Mononuclear cell (primary cell): ENCODE data around the gene MARCHF3. TPM values are rescaled to one million over a fixed set of nuclear protein-coding genes. Genes with fewer than 3 reads are reported as not detected.
"Not testable (repeated sequence)": the region's sequence is repeated elsewhere in the genome, so short reads cannot be mapped to it uniquely, and the experiment has no call there.

Source experiments
- H3K27me3 ChIP-seq: 2 replicates; pipeline ENCODE4 v1.6.0; 2011; ENCODE audit warnings: low read length, control low read depth; ENCODE audit not compliant: insufficient read depth
- H3K4me1 ChIP-seq: 2 replicates; pipeline ENCODE4 v1.5.1; 2011; ENCODE audit warnings: mild to moderate bottlenecking, low read length, control low read depth; ENCODE audit not compliant: insufficient read depth
- H3K4me3 ChIP-seq: 2 replicates; pipeline ENCODE4 v1.5.1; 2011; ENCODE audit warnings: mild to moderate bottlenecking, low read length, moderate library complexity
- H3K9me3 ChIP-seq: 2 replicates; pipeline ENCODE4 v1.5.1; 2011; ENCODE audit warnings: low read depth, mild to moderate bottlenecking, control low read depth, low read length
- total RNA-seq: library from RNA; depleted of rRNA; stranded (reverse); fragments of >200 nt; gene quantifications from one replicate; pipeline ENCODE4 v1.2.3, GENCODE V29; 2012

MARCHF3 gene
- total RNA-seq, 1 donor: 7.8 TPM

DNA sequence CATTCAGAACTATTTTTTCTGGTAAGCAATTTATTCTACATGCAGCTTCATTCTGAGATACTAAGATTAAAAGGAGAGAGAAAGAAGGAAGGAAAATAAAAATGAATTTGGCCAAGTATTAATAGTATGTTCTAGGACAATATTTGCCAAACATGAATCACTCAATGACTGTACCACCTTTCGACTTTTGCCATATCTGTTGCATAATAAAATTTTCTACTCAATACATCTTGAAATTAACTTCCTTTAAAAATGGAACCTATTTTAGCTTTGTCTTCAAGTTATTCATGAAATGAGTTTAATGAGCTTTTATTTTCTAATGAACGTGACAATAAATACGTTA, 111.8 kb downstream of the MARCHF3 start:
- no peaks in the 10 kb centered on the region for H3K9me3 ChIP-seq
- H3K27me3 ChIP-seq: no peaks in the 10 kb centered on the region
- H3K4me3 ChIP-seq: no peak overlapping the region
- H3K4me1 ChIP-seq: no peaks in the 10 kb centered on the region

- H3K4me1 ChIP-seq: peaks cover under 1% of the 10 kb centered on the region
- H3K9me3 ChIP-seq: no peaks in the 10 kb centered on the region
- H3K4me3 ChIP-seq: no peak overlapping the region
- H3K27me3 ChIP-seq: no peaks in the 10 kb centered on the region
Observed at GRCh38 chr5:126917918-126918614, 112.3 kb downstream of the MARCHF3 start.

- Histone ChIP-seq H3K27me3 (no peaks in the 10 kb centered on the region), H3K4me1 (peaks cover 7% of the 10 kb centered on the region), H3K4me3 (no peak overlapping the region), H3K9me3 (no peaks in the 10 kb centered on the region)
Observed at GRCh38 chr5:126915496-126915895, 114.9 kb downstream of the MARCHF3 start.

DNA sequence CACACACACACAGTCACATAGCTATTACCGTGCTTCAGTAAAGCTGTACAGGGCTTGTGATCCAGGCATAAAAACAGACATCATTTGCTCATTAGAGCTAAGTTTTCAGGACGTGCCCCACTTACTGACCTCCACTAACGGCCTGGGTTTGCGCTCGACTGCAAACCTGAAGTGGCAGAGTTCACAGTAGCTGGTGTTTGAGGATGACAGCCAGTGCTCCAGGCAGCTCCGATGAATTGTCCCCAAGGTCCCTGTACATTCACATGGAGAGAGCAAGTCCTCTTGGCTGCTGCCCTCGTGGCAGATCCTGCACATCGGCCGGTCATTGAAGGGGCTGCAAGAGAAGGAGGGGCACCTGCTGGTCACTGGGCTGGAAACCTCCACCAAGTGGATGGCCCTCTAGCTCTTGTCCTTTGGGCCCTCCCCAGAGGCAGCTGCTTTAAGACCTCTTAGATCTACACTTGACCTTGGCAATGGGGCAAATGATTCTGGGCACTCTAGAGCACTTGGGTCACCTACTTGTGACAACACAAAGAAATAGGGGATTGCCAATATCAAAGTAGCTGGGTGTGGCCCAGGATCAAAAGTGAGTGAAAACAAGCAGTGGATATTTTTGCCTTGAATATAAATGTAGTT, 115.4 kb downstream of the MARCHF3 start:
- H3K4me3 ChIP-seq: no peak overlapping the region
- no peaks in the 10 kb centered on the region for H3K27me3 ChIP-seq
- H3K4me1 ChIP-seq: peaks cover 7% of the 10 kb centered on the region
- H3K9me3 ChIP-seq: no peaks in the 10 kb centered on the region

DNA sequence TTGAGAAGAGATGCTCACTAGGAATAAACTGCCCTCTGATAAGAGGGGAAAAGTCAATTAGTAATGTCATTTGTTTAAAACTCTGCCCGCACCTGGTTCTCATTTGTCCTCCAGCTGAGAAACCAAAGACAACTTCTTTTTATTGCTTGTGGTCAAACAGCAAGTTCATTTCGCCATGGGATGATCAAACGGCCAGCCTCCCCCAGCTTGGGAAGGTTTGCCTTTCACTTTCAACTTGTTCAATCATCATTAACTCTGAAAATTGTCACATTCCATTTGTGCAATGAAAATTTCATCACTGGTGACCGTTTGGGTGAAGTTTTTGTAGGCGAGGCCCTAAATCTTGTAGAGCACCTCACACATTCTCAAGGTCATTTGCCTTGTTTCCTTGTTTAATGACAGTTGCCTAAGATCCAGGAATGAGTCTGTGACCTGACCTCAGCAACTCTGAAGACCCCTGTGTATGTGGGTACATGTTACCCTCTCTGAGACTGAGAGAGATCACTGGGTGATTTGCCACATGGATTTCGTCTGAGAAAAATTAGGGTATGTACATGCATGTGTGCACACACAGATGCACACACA, 117.7 kb downstream of the MARCHF3 start:
- Histone ChIP-seq H3K4me3 (no peak overlapping the region), H3K27me3 (no peaks in the 10 kb centered on the region), H3K4me1 (peaks cover 7% of the 10 kb centered on the region), H3K9me3 (no peaks in the 10 kb centered on the region)

DNA sequence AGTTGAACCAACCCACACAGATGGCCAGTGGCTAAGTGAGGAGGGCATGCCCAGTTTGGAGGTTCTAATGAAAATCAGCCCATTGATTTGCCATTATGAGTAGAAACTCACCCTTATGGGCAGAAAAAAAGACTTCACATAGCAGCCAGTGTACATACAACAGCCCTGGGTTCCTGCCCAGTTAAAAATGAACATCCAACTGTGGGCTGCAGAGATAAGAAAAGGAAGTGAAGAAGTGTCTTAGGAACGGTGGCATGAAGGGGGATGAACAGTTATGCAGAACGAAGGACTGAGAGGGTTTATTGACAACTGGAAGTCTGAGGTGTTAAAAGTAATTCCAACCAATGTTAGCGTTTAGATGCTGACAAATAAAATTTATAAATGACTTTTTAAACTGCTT, 118.4 kb downstream of the MARCHF3 start:
- no peaks in the 10 kb centered on the region for H3K9me3 ChIP-seq
- peaks cover 7% of the 10 kb centered on the region for H3K4me1 ChIP-seq
- H3K4me3 ChIP-seq: no peak overlapping the region
- no peaks in the 10 kb centered on the region for H3K27me3 ChIP-seq

DNA sequence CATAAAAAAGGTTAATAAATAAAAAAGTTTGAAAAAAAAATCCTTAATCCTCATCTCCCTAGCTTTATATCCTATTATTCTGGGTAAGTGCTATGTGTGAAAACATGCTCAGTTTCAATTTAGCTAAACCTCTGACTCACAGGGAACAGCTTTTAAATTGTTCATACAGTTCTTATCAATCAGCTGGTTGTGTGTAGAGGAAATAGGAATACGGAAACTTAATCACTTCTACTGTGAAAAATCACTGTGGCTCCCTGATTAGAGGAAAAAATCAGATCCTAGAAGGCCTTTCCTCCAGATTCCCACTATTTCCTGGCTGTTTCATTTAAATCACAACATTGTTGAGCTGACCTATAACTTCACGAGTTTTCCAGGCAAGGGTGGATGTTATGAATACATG, 120.5 kb downstream of the MARCHF3 start:
- Histone ChIP-seq H3K4me1 (peaks cover 7% of the 10 kb centered on the region), H3K9me3 (no peaks in the 10 kb centered on the region), H3K27me3 (no peaks in the 10 kb centered on the region), H3K4me3 (no peak overlapping the region)

DNA sequence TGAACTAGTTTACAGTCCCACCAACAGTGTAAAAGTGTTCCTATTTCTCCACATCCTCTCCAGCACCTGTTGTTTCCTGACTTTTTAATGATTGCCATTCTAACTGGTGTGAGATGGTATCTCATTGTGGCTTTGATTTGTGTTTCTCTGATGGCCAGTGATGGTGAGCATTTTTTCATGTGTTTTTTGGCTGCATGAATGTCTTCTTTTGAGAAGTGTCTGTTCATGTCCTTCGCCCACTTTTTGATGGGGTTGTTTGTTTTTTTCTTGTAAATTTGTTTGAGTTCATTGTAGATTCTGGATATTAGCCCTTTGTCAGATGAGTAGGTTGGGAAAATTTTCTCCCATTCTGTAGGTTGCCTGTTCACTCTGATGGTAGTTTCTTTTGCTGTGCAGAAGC, 126.0 kb downstream of the MARCHF3 start:
- H3K27me3 ChIP-seq, H3K4me1 ChIP-seq, H3K9me3 ChIP-seq, H3K4me3 ChIP-seq: not testable (repeated sequence)

DNA sequence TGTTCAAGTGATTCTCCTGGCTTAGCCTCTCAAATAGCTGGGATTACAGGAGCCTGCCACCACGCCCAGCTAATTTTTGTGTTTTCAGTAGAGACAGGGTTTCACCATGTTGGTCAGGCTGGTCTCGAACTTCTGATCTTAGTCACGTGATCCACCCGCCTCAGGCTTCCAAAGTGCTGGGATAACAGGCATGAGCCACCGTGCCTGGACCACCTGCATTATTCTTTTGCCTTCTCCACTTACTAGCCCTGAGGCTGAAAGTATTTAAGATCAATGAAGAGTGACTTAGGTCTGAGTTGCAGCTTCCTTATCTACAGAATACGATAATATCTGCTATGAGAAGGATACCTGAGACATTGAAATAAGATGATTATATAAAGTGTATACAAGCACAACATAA, 129.6 kb downstream of the MARCHF3 start:
- Histone ChIP-seq H3K4me1 (no peaks in the 10 kb centered on the region), H3K4me3 (no peak overlapping the region), H3K27me3 (no peaks in the 10 kb centered on the region), H3K9me3 (no peaks in the 10 kb centered on the region)

DNA sequence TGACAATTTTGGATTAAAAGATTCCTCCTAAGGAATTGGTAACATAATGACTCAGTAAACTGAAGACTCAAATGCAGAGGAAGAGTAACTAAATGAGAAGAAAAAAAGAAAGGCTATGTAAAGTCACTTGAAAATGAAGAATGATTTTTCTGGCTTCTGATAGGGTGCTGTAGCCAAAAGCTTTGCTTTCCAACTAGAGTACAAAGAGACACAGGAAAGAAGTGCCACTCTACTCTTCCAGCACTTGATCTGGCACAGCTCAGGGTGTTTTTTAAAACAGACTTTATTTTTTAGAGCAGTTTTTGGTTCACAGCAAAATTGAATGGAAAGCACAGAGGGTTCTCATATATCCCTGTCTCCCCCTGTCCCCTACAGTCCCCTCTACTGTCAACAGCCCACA, 130.9 kb downstream of the MARCHF3 start:
- no peaks in the 10 kb centered on the region for H3K27me3 ChIP-seq
- no peaks in the 10 kb centered on the region for H3K4me1 ChIP-seq
- no peaks in the 10 kb centered on the region for H3K9me3 ChIP-seq
- no peak overlapping the region for H3K4me3 ChIP-seq

DNA sequence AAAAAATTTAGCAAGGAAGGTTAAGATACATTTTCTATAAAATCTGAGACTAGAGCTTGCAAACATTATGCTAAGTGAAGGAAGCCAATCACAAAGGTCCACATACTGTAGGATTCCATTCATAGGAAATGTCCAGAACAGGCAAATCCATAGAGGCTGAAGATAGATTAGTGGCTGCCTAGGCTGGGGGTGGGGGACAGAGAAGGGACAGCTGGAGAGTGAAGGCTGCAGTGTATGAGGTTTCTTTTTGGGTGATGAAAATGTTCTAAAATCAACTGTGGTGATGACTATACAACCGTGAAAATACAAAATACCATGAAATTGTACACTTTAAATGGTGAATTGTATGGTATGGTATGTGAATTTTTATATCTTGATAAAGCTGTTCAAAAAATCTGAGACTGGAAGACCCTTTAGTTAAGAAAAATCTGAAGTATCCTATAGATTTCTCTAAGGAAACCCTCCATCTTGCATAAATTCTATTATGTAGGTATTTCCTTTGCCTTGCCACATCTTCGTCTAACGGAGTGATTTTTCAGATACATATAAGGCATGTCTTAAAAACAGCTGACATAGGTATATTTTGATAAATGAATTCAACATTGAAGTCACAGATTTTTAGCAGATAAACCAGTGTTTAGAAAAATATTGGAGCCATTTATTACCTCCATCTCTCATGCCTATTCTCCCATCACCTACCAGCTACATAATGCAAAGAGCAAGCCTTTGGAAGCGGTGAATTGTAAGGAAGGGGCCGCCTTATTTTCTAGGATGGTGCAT, 132.3 kb downstream of the MARCHF3 start:
- Histone ChIP-seq H3K4me1 (no peaks in the 10 kb centered on the region), H3K4me3 (no peak overlapping the region), H3K9me3 (no peaks in the 10 kb centered on the region), H3K27me3 (no peaks in the 10 kb centered on the region)

DNA sequence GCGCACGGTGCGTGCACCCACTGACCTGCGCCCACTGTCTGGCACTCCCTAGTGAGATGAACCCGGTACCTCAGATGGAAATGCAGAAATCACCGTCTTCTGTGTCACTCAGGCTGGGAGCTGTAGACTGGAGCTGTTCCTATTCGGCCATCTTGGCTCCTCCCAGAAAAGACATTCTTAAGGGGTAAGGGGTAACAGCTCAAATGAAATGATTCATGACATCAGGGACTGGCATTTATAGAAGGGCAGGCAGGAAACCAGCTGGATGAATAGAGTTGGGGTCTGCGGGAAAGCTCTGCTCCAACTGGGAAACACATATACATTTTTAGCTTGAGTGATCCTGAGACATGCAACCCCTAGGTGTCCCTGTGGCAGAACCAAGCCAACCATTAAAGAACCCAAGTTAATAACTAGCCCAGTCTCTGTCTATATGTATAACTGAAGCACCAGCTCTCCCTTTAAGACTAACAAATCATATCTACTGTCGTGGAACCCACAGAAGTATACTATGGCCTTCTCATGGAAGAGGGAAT, 134.1 kb downstream of the MARCHF3 start:
- no peaks in the 10 kb centered on the region for H3K4me1 ChIP-seq
- no peaks in the 10 kb centered on the region for H3K9me3 ChIP-seq
- H3K27me3 ChIP-seq: no peaks in the 10 kb centered on the region
- no peak overlapping the region for H3K4me3 ChIP-seq

DNA sequence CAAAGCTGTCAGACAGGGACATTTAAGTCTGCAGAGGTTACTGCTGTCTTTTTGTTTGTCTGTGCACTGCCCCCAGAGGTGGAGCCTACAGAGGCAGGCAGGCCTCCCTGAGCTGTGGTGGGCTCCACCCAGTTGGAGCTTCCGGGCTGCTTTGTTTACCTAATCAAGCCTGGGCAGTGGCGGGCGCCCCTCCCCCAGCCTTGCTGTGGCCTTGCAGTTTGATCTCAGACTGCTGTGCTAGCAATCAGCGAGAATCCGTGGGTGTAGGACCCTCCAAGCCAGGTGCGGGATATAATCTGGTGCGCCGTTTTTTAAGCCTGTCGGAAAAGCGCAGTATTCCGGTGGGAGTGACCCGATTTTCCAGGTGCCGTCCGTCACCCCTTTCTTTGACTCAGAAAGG, 134.6 kb downstream of the MARCHF3 start:
- not testable (repeated sequence) for H3K27me3 ChIP-seq, H3K9me3 ChIP-seq, H3K4me1 ChIP-seq, H3K4me3 ChIP-seq

DNA sequence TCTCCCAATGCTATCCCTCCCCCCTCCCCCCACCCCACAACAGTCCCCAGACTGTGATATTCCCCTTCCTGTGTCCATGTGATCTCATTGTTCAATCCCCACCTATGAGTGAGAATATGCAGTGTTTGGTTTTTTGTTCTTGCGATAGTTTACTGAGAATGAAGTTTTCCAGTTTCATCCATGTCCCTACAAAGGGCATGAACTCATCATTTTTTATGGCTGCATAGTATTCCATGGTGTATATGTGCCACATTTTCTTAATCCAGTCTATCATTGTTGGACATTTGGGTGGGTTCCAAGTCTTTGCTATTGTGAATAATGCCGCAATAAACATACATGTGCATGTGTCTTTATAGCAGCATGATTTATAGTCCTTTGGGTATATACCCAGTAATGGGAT, 139.9 kb downstream of the MARCHF3 start:
- H3K27me3 ChIP-seq, H3K4me1 ChIP-seq, H3K4me3 ChIP-seq, H3K9me3 ChIP-seq: not testable (repeated sequence)

GRCh38 chr5:126888175-126888574, 142.2 kb downstream of the MARCHF3 start:
- Histone ChIP-seq H3K4me3 (no peak overlapping the region), H3K4me1 (no peaks in the 10 kb centered on the region), H3K9me3 (no peaks in the 10 kb centered on the region), H3K27me3 (no peaks in the 10 kb centered on the region)
